ENCODE data around the gene PTPRK.

DNA sequence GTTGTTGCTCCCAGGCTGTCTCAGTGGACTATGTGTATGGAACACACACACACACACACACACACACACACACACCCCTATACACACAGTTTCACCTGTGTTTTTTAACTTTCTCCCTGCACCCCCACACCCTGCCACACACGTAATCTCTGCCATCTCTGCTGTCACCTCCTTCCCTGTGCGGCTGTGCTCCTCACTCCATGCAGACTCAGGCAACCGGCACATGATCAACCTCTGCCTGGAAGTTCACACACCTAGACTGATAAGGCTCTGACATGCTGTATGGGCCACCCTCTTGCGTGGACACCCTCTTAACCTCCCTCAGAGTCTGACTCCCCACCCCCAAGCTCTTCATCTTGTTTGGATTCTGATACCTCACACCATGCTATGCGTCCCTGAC lies 467.3 kb downstream of the PTPRK start:
- no peak for TF ChIP-seq EZH2phosphoT487 (IDR thresholded peaks at IDR 0.05; ENCODE audit: borderline replicate concordance, low read length)
- TF ChIP-seq, protein P1, sequence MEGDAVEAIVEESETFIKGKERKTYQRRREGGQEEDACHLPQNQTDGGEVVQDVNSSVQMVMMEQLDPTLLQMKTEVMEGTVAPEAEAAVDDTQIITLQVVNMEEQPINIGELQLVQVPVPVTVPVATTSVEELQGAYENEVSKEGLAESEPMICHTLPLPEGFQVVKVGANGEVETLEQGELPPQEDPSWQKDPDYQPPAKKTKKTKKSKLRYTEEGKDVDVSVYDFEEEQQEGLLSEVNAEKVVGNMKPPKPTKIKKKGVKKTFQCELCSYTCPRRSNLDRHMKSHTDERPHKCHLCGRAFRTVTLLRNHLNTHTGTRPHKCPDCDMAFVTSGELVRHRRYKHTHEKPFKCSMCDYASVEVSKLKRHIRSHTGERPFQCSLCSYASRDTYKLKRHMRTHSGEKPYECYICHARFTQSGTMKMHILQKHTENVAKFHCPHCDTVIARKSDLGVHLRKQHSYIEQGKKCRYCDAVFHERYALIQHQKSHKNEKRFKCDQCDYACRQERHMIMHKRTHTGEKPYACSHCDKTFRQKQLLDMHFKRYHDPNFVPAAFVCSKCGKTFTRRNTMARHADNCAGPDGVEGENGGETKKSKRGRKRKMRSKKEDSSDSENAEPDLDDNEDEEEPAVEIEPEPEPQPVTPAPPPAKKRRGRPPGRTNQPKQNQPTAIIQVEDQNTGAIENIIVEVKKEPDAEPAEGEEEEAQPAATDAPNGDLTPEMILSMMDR (conservative IDR thresholded peaks at IDR 0.05; ENCODE audit: low read depth, low read length), result no peak

Measured in PC-3 (cell line).